ENCODE data around the gene IFNA10. TPM values are rescaled to one million over a fixed set of nuclear protein-coding genes. Genes with fewer than 3 reads are reported as not detected.
"Not testable (repeated sequence)": the region's sequence is repeated elsewhere in the genome, so short reads cannot be mapped to it uniquely, and the experiment has no call there.

Gene IFNA10
- total RNA-seq, 4 donors from 2014 or later = not detected

DNA sequence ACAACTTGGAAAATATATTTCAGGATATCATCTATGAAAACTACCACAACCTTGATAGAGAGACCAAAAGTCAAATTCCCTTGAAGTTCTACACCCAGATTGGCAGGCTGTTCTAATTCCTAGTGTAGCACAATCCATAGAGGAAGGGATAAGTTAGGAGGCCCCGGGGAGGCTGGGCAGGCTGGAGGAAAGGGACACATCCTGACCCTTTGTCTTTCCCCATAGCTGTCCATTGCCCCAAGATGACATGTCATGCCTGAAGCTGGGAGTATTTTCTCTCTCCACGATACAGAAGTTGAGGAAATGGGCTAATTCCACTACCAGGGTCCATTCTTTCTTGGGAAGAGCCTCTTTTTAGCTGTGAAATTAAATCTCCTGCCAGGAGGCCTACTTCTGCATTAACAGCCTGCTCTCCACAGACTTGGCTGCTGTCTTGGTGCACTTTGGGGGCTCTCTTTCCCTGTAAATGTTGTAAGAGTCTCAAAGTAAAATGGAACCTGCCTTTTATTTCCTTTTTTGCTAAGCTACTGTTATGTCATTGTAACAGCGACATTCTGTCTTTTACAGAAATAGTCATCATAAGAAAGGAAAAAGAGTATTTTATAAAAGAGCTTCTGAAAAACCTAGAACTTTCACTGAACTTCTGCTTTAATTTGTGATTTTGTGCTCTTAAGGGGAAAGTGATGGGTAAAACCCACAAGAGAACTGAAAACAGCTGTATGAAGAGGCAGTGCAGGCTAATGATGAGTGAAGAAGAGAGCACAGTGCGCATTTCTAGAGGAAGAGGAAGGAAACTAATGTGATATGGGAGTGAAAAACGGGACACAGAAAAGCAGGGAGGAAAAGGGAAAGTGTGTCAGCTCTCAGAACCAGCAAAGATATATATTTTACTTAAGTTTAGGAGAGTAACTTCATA, 6.7 kb upstream of the IFNA10 start:
- H3K4me1 ChIP-seq; H3K27ac ChIP-seq; H3K4me3 ChIP-seq; H3K36me3 ChIP-seq; in situ Hi-C loops (cut with MboI; ENCODE audit: low pct_ligation_motif_present in 1 of 4, low pct_unique_long_range_greater_than_20kb in 1 of 4, low sequenced_read_pairs in 3 of 4); DNase-seq; H3K9me3 ChIP-seq; intact Hi-C loops (cut with DNase I; ENCODE audit: low total_unique reads); H3K27me3 ChIP-seq: not testable (repeated sequence)
- 49 to 72% methylated on average over 2 to 5 of the region's 5 CpGs for WGBS, 2 donors (ENCODE audit: low coverage in 1 of 2)
- TF ChIP-seq, protein P1, sequence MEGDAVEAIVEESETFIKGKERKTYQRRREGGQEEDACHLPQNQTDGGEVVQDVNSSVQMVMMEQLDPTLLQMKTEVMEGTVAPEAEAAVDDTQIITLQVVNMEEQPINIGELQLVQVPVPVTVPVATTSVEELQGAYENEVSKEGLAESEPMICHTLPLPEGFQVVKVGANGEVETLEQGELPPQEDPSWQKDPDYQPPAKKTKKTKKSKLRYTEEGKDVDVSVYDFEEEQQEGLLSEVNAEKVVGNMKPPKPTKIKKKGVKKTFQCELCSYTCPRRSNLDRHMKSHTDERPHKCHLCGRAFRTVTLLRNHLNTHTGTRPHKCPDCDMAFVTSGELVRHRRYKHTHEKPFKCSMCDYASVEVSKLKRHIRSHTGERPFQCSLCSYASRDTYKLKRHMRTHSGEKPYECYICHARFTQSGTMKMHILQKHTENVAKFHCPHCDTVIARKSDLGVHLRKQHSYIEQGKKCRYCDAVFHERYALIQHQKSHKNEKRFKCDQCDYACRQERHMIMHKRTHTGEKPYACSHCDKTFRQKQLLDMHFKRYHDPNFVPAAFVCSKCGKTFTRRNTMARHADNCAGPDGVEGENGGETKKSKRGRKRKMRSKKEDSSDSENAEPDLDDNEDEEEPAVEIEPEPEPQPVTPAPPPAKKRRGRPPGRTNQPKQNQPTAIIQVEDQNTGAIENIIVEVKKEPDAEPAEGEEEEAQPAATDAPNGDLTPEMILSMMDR (IDR thresholded peaks at IDR 0.05) = peak in 1 of 5 experiments; percentile 22

DNA sequence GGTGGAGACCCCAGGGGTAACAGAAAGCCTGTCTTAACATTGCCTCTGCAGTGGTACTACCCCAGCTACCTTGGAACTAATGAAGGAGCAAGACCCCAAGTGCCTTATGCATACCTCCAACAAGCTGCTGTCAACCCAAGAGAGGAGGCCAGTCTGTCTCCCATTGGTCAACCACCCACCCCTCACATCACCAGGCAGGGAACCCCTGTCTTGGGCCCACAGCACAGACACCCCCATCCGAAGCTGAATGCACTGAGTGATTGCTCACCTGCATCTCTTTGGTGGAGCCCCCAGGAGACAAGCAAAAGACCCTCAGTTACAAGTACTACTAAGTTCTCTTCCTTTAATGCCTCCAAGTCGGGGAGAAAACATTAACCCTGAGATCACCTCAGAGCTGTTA, 5.2 kb upstream of the IFNA10 start:
- H3K9me3 ChIP-seq; in situ Hi-C loops (cut with MboI; ENCODE audit: low pct_ligation_motif_present in 1 of 4, low pct_unique_long_range_greater_than_20kb in 1 of 4, low sequenced_read_pairs in 3 of 4); H3K4me1 ChIP-seq; H3K27ac ChIP-seq; DNase-seq; H3K36me3 ChIP-seq; intact Hi-C loops (cut with DNase I; ENCODE audit: low total_unique reads); H3K4me3 ChIP-seq; H3K27me3 ChIP-seq: not testable (repeated sequence)
- 77% methylated on average over 2 of the region's 2 CpGs; no CpG with 5 or more reads in 1 of the 2 donors for WGBS, 2 donors (ENCODE audit: low coverage in 1 of 2)

DNA sequence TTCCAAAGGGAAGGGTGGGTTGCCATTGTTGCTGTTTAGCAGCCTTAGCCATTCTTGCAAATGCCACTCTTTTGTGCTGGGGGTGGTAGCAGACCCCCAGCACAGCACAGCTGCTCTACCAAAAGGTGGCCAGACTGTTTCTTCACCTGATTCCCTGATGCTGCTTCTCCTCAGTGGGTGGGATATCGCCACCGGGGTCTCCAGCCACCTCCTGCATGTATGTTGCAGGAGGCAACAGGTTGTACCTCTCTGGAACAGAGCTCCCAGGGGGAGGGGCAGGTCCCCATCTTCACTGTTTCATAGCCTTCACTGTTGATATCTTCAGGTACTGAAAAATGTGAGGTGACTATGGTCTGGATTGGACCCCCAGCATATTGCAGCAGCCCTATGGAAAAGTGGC, 3.8 kb upstream of the IFNA10 start:
- H3K9me3 ChIP-seq; in situ Hi-C loops (cut with MboI; ENCODE audit: low pct_ligation_motif_present in 1 of 4, low pct_unique_long_range_greater_than_20kb in 1 of 4, low sequenced_read_pairs in 3 of 4); H3K4me1 ChIP-seq; DNase-seq; H3K4me3 ChIP-seq; H3K27ac ChIP-seq; H3K36me3 ChIP-seq; intact Hi-C loops (cut with DNase I; ENCODE audit: low total_unique reads); H3K27me3 ChIP-seq: not testable (repeated sequence)
- 95% methylated on average over 2 of the region's 2 CpGs; no CpG with 5 or more reads in 1 of the 2 donors for WGBS, 2 donors (ENCODE audit: low coverage in 1 of 2)

DNA sequence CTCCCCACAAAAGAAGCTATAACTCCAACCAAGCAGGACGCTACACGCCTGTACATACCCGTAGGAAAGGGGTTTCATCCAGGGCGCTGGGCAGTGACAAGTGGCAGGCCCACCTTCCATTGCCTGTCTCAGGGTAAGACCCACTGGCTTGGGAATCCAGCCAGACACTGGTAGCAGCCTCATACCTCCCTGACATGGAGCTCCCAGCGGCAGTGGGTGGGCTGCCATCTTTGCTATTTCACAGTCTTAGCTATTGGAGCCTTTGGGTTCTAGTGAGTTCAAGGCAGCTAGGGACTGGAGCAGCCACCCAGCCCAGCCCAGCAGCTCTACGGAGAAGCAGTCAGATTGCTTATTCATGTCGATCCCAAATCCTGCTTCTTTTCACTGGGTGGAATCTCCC, 3.4 kb upstream of the IFNA10 start:
- intact Hi-C loops (cut with DNase I; ENCODE audit: low total_unique reads) (no loop called here), in situ Hi-C loops (cut with MboI; ENCODE audit: low pct_ligation_motif_present in 1 of 4, low pct_unique_long_range_greater_than_20kb in 1 of 4, low sequenced_read_pairs in 3 of 4) (no loop called here)
- no peaks in the 10 kb centered on the region for H3K4me1 ChIP-seq
- 88% methylated on average over 7 of the region's 7 CpGs; no CpG with 5 or more reads in 1 of the 2 donors for WGBS, 2 donors (ENCODE audit: low coverage in 1 of 2)
- no peak overlapping the region for H3K4me3 ChIP-seq
- H3K27ac ChIP-seq = no peak overlapping the region
- DNase-seq = no peak
- no peaks in the 10 kb centered on the region for H3K9me3 ChIP-seq
- TF ChIP-seq POLR2A (IDR thresholded peaks at IDR 0.05) (no peak), EP300 (IDR thresholded peaks at IDR 0.05; ENCODE audit: low read depth) (no peak), POLR2AphosphoS5 (IDR thresholded peaks at IDR 0.05) (no peak)
- TF ChIP-seq, protein P1 (IDR thresholded peaks at IDR 0.05) = no peak
- no peaks in the 10 kb centered on the region for H3K27me3 ChIP-seq
- no peaks in the 10 kb centered on the region for H3K36me3 ChIP-seq

DNA sequence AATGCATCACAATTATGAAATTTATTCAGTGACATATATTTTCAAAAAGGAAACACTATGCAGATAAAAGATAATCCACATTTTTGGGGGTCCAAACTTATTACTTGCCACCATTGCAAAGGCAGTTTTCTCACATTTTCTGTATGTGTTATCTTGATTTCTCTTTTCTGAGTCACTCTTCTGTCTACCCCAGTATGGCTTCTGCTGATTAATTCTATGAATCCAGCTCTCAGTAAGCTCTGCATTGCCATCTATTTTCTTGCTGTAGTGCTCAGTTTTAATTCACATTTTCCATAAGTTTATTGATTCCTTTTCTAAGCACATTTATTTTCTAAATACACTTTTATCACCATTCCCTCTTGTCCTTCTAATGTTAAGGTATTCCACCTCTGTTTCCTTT, 1.7 kb downstream of the IFNA10 start:
- TF ChIP-seq EP300 (IDR thresholded peaks at IDR 0.05; ENCODE audit: low read depth) (no peak), POLR2AphosphoS5 (IDR thresholded peaks at IDR 0.05) (no peak)
- DNase-seq = no peak
- no peaks in the 10 kb centered on the region for H3K4me1 ChIP-seq
- no peaks in the 10 kb centered on the region for H3K9me3 ChIP-seq
- H3K4me3 ChIP-seq = no peak overlapping the region
- no peaks in the 10 kb centered on the region for H3K27me3 ChIP-seq
- H3K27ac ChIP-seq = no peak overlapping the region
- in situ Hi-C loops (cut with MboI; ENCODE audit: low pct_ligation_motif_present in 1 of 4, low pct_unique_long_range_greater_than_20kb in 1 of 4, low sequenced_read_pairs in 3 of 4) (no loop called here), intact Hi-C loops (cut with DNase I; ENCODE audit: low total_unique reads) (no loop called here)
- H3K36me3 ChIP-seq = no peaks in the 10 kb centered on the region

DNA sequence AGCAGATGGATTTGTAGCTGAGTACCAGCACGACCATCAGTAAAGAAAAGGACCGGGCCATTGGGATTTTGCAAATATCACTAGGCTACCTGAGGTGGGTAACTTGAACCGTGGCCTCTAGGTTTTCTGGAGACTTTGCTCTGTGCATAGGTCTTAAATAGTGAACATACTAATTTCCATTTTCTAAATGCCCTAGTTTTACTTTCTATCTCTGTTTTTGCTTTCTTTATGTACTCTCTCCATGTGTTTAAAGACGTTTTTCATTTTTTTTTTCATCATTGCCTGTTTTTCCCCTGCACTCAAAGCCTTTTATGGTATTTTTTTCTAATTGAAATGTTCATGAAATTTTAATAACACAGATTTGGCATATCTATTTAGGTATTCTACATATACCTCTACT, 4.8 kb downstream of the IFNA10 start, which contains the start of gene IFNA7:
Gene IFNA7 (minus strand): TSS at position 101 of the 400 bp plus-strand sequence. CDS start 40 bp downstream, at position 61.
- 50 to 51% methylated on average over 2 to 4 of the region's 4 CpGs for WGBS, 2 donors (ENCODE audit: low coverage in 1 of 2)
- H3K27ac ChIP-seq; H3K27me3 ChIP-seq; in situ Hi-C loops (cut with MboI; ENCODE audit: low pct_ligation_motif_present in 1 of 4, low pct_unique_long_range_greater_than_20kb in 1 of 4, low sequenced_read_pairs in 3 of 4); H3K4me1 ChIP-seq; intact Hi-C loops (cut with DNase I; ENCODE audit: low total_unique reads); DNase-seq; H3K9me3 ChIP-seq; H3K4me3 ChIP-seq; H3K36me3 ChIP-seq: not testable (repeated sequence)

Measured in transverse colon (tissue), 4 donors.